ENCODE data around the gene CTIF. TPM values are rescaled to one million over a fixed set of nuclear protein-coding genes. Genes with fewer than 3 reads are reported as not detected.

The CTIF gene
- total RNA-seq, 1 donor from 2014 or later, result 67.9 TPM

GRCh38 chr18:48641981-48642380, 103.2 kb downstream of the CTIF start:
- no peak overlapping the region for H3K4me3 Mint-ChIP-seq
- H3K4me1 Mint-ChIP-seq, result peaks cover 12% of the 10 kb centered on the region
- DNase-seq (ENCODE audit: low spot score in 2 of 2, unreplicated experiment in 2 of 2), result no peak
- no peak overlapping the region for H3K27ac Mint-ChIP-seq
- no peak for TF ChIP-seq CTCF (IDR thresholded peaks at IDR 0.05; ENCODE audit: unreplicated experiment)
- peaks cover 12% of the 10 kb centered on the region for H3K36me3 Mint-ChIP-seq
- H3K9me3 Mint-ChIP-seq, result peaks cover 7% of the 10 kb centered on the region
- H3K27me3 Mint-ChIP-seq (ENCODE audit: low read depth), result no peaks in the 10 kb centered on the region

GRCh38 chr18:48642503-48642902, 103.7 kb downstream of the CTIF start:
- DNase-seq (ENCODE audit: low spot score in 2 of 2, unreplicated experiment in 2 of 2), result no peak
- peaks cover 12% of the 10 kb centered on the region for H3K36me3 Mint-ChIP-seq
- H3K9me3 Mint-ChIP-seq, result peaks cover 7% of the 10 kb centered on the region
- no peak overlapping the region for H3K27ac Mint-ChIP-seq
- no peaks in the 10 kb centered on the region for H3K27me3 Mint-ChIP-seq (ENCODE audit: low read depth)
- H3K4me1 Mint-ChIP-seq, result peaks cover 14% of the 10 kb centered on the region
- H3K4me3 Mint-ChIP-seq, result no peak overlapping the region
- no peak for TF ChIP-seq CTCF (IDR thresholded peaks at IDR 0.05; ENCODE audit: unreplicated experiment)

- no peak for DNase-seq (ENCODE audit: low spot score in 2 of 2, unreplicated experiment in 2 of 2)
- H3K27ac Mint-ChIP-seq, result peak overlapping the region; percentile 48
- H3K4me1 Mint-ChIP-seq, result peaks cover 14% of the 10 kb centered on the region
- H3K27me3 Mint-ChIP-seq (ENCODE audit: low read depth), result no peaks in the 10 kb centered on the region
- TF ChIP-seq CTCF (IDR thresholded peaks at IDR 0.05; ENCODE audit: unreplicated experiment), result no peak
- peaks cover 7% of the 10 kb centered on the region for H3K9me3 Mint-ChIP-seq
- H3K4me3 Mint-ChIP-seq, result no peak overlapping the region
- peaks cover 10% of the 10 kb centered on the region for H3K36me3 Mint-ChIP-seq
Observed at GRCh38 chr18:48643262-48643661, 104.4 kb downstream of the CTIF start.

GRCh38 chr18:48644029-48644428, 105.2 kb downstream of the CTIF start:
- no peak for TF ChIP-seq CTCF (IDR thresholded peaks at IDR 0.05; ENCODE audit: unreplicated experiment)
- peaks cover 7% of the 10 kb centered on the region for H3K36me3 Mint-ChIP-seq
- H3K27me3 Mint-ChIP-seq (ENCODE audit: low read depth), result no peaks in the 10 kb centered on the region
- no peak overlapping the region for H3K27ac Mint-ChIP-seq
- H3K4me3 Mint-ChIP-seq, result no peak overlapping the region
- peaks cover 14% of the 10 kb centered on the region for H3K4me1 Mint-ChIP-seq
- peaks cover 7% of the 10 kb centered on the region for H3K9me3 Mint-ChIP-seq
- no peak for DNase-seq (ENCODE audit: low spot score in 2 of 2, unreplicated experiment in 2 of 2)

- no peak for TF ChIP-seq CTCF (IDR thresholded peaks at IDR 0.05; ENCODE audit: unreplicated experiment)
- DNase-seq (ENCODE audit: low spot score in 2 of 2, unreplicated experiment in 2 of 2), result peak in 1 of 2 experiments; percentile 24
- Mint-ChIP-seq H3K9me3 (peaks cover 16% of the 10 kb centered on the region), H3K4me3 (no peak overlapping the region), H3K4me1 (peaks cover 14% of the 10 kb centered on the region), H3K36me3 (peaks cover 15% of the 10 kb centered on the region), H3K27ac (no peak overlapping the region), H3K27me3 (ENCODE audit: low read depth) (no peaks in the 10 kb centered on the region)
Observed at GRCh38 chr18:48645427-48646002, 106.7 kb downstream of the CTIF start.

GRCh38 chr18:48646976-48647375, 108.1 kb downstream of the CTIF start:
- H3K9me3 Mint-ChIP-seq, result peaks cover 27% of the 10 kb centered on the region

More at GRCh38 chr18:48646976-48647375, 108.1 kb downstream of the CTIF start:
- H3K36me3 Mint-ChIP-seq, result peaks cover 15% of the 10 kb centered on the region
- H3K27me3 Mint-ChIP-seq (ENCODE audit: low read depth), result no peaks in the 10 kb centered on the region
- no peak overlapping the region for H3K4me3 Mint-ChIP-seq
- no peak for TF ChIP-seq CTCF (IDR thresholded peaks at IDR 0.05; ENCODE audit: unreplicated experiment)
- peaks cover 14% of the 10 kb centered on the region for H3K4me1 Mint-ChIP-seq
- DNase-seq (ENCODE audit: low spot score in 2 of 2, unreplicated experiment in 2 of 2), result peak in 1 of 2 experiments; percentile 26
- H3K27ac Mint-ChIP-seq, result peak overlapping the region; percentile 5

Data from mesothelial cell of epicardium (in vitro differentiated cells).